Measurements from ENCODE around the gene C6orf141. TPM values are rescaled to one million over a fixed set of nuclear protein-coding genes. Genes with fewer than 3 reads are reported as not detected.

The C6orf141 gene
- total RNA-seq, 1 experiment from 2014 or later, result 40.1 TPM

DNA sequence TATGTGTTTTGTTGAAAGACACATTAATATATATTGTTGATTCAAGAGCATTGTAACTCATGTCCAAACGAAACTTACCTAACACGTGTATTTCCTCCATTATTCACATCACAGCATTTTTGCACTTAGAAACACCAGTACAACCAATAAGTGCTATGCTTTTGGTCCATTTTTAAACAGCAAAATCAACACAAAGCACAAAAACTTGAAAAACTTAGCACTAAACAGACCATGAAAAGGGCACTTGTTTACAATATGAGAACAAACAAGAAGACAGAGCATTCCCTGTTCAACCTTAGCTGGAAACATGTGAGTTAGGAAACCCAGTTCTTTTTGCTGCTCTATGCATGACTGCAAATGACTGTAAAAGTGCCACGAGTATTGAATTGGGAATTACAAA, 41.1 kb upstream of the C6orf141 start:
- Mint-ChIP-seq H3K4me1 (peaks cover 13 to 16% of the 10 kb centered on the region in 2 experiments), H3K9me3 (peaks cover 11 to 17% of the 10 kb centered on the region in 2 experiments), H3K27me3 (ENCODE audit: low read depth) (no peaks in the 10 kb centered on the region), H3K27ac (no peak overlapping the region), H3K36me3 (ENCODE audit: insufficient read depth in 1 of 3, low read depth in 3 of 3) (peaks cover 2 to 6% (median 3%) of the 10 kb centered on the region in 3 experiments; a peak in 4 of 7 replicates), H3K4me3 (no peak overlapping the region)
- no peak overlapping the region for H2AFZ ChIP-seq (ENCODE audit: low read length)
- H3K9me3 ChIP-seq (ENCODE audit: control insufficient read depth, low read depth, low read length), result no peaks in the 10 kb centered on the region
- H3K4me2 ChIP-seq (ENCODE audit: insufficient read depth, insufficient read length, low read length), result no peak overlapping the region
- H3K79me2 ChIP-seq (ENCODE audit: insufficient read depth, low read length), result no peaks in the 10 kb centered on the region
- H3K56ac ChIP-seq (ENCODE audit: insufficient read length, low read depth, low read length), result no peak overlapping the region
- no peak overlapping the region for H2BK20ac ChIP-seq (ENCODE audit: low read depth, low read length, poor library complexity, severe bottlenecking)
- H4K5ac ChIP-seq (ENCODE audit: insufficient read length, low read depth, low read length), result no peak overlapping the region
- WGBS (ENCODE audit: extremely low coverage, insufficient read length, low lambda C conversion rate), result no CpG with 5 or more reads among the region's 3 CpGs
- no peak overlapping the region for H2AK5ac ChIP-seq (ENCODE audit: insufficient read length, low read length)
- H2BK5ac ChIP-seq (ENCODE audit: insufficient read length, low read length), result no peak overlapping the region
- no peaks in the 10 kb centered on the region for H3K4me1 ChIP-seq (ENCODE audit: insufficient read depth, low read length)
- H4K91ac ChIP-seq (ENCODE audit: insufficient read length, low read depth, low read length), result no peak overlapping the region
- H3K23me2 ChIP-seq (ENCODE audit: insufficient read length, low read depth, low read length, poor library complexity, severe bottlenecking), result no peaks in the 10 kb centered on the region
- DNase-seq, result no peak
- no peak overlapping the region for H3T11ph ChIP-seq (ENCODE audit: low read length)
- no peak overlapping the region for H4K8ac ChIP-seq (replicated peaks; ENCODE audit: insufficient read length, low read depth, low read length)
- H3K23ac ChIP-seq (ENCODE audit: insufficient read length, low read depth, low read length), result no peak overlapping the region
- H3K27ac ChIP-seq (ENCODE audit: insufficient read length, low read depth, low read length), result no peak overlapping the region
- no peak overlapping the region for H2BK12ac ChIP-seq (ENCODE audit: insufficient read length, low read depth, low read length)
- TF ChIP-seq, protein P1, sequence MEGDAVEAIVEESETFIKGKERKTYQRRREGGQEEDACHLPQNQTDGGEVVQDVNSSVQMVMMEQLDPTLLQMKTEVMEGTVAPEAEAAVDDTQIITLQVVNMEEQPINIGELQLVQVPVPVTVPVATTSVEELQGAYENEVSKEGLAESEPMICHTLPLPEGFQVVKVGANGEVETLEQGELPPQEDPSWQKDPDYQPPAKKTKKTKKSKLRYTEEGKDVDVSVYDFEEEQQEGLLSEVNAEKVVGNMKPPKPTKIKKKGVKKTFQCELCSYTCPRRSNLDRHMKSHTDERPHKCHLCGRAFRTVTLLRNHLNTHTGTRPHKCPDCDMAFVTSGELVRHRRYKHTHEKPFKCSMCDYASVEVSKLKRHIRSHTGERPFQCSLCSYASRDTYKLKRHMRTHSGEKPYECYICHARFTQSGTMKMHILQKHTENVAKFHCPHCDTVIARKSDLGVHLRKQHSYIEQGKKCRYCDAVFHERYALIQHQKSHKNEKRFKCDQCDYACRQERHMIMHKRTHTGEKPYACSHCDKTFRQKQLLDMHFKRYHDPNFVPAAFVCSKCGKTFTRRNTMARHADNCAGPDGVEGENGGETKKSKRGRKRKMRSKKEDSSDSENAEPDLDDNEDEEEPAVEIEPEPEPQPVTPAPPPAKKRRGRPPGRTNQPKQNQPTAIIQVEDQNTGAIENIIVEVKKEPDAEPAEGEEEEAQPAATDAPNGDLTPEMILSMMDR (conservative IDR thresholded peaks at IDR 0.05), result no peak
- no peak overlapping the region for H3K9ac ChIP-seq (ENCODE audit: extremely low read depth, insufficient read length, low read length)
- H3K4ac ChIP-seq (ENCODE audit: low read depth, low read length), result no peak overlapping the region
- no peak overlapping the region for H3K18ac ChIP-seq (ENCODE audit: insufficient read length, low read depth, low read length)
- no peak overlapping the region for H2BK120ac ChIP-seq (ENCODE audit: low read depth, low read length, poor library complexity, severe bottlenecking)
- H3K14ac ChIP-seq (ENCODE audit: insufficient read depth, low read length), result no peak overlapping the region
- H3K79me1 ChIP-seq (ENCODE audit: insufficient read depth, low read depth, low read length, poor library complexity, severe bottlenecking), result no peaks in the 10 kb centered on the region
- H3K27me3 ChIP-seq (ENCODE audit: insufficient read depth, low read length), result no peaks in the 10 kb centered on the region
- no peaks in the 10 kb centered on the region for H4K20me1 ChIP-seq (ENCODE audit: control insufficient read depth, insufficient read depth, insufficient read length)
- H2BK15ac ChIP-seq (ENCODE audit: low read depth, low read length), result no peak overlapping the region

All from H9 (cell line).